NCI-H1092 treated with DMSO at 0.1 percent for 48 hours (cell line): ENCODE results near the gene FOXA1.
A peak's percentile ranks its signal among the peaks of the same experiment; 100 is the strongest.

Experiments
- DNase-seq: peaks from one replicate; lab custom pipeline; 2025; lab: John Stamatoyannopoulos, UW

FOXA1 gene

GRCh38 chr14:37602605-37603453 lies 7.8 kb upstream of the FOXA1 start:
- no peak for DNase-seq

DNA sequence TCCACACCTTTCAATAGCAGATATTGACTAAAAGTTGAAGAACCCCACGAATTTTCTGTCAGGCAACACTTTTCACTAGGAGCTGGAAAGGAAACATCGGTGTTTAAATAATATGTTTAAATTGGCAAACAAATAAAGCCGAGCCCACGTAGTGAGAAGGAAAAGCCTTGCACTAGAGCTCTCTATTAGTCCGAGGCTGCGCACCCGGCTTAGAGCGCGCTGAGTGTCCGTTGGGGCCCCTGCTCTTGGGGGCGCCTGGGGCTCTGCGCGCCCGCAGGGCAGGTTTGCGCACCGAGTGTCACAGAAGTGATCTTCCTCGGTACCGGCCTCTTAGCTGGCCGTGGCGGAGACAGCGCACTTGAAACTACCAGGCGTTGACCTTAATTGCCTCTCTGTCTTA lies 6.8 kb upstream of the FOXA1 start:
- DNase-seq = no peak

DNA sequence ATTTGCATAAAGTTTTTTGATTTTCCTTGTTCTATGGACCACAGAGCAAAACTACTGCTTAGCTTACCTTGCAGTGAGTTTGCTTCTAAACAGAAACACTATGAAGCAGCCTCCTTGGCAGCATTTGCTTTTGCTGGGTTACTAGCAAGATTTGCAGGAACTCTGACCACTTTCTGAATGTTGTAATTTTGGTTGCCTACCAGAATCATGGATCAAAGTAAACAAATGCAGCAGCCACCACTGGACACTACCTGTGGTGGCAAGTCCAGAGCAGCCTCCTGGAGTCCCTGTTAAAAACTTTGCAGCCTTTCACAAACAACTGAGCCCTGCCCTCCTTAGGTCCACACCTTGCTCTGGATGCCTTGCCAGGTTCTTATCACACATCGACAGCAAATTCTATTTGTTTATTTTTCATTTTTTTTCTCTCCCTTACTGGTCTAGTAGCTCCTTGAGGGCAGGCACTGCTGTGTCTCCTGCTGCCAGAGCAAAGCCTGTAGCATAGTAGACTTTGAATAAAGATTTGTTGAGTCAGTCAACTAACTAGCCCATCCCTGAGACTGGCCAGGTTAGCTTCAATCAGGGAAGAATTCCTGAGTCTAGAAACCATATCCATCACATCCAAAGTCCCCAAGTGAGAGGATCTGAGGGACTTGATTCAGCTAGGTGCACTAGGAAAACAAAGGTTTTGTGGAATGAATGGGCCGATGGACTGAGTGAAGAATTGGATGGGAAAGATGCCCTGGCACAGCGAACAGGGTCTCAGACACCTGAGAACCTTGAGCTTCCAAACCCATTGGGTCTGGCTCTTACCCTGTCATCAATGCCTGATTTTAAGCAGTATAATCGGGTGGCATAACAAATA lies 6.1 kb upstream of the FOXA1 start:
- no peak for DNase-seq

DNA sequence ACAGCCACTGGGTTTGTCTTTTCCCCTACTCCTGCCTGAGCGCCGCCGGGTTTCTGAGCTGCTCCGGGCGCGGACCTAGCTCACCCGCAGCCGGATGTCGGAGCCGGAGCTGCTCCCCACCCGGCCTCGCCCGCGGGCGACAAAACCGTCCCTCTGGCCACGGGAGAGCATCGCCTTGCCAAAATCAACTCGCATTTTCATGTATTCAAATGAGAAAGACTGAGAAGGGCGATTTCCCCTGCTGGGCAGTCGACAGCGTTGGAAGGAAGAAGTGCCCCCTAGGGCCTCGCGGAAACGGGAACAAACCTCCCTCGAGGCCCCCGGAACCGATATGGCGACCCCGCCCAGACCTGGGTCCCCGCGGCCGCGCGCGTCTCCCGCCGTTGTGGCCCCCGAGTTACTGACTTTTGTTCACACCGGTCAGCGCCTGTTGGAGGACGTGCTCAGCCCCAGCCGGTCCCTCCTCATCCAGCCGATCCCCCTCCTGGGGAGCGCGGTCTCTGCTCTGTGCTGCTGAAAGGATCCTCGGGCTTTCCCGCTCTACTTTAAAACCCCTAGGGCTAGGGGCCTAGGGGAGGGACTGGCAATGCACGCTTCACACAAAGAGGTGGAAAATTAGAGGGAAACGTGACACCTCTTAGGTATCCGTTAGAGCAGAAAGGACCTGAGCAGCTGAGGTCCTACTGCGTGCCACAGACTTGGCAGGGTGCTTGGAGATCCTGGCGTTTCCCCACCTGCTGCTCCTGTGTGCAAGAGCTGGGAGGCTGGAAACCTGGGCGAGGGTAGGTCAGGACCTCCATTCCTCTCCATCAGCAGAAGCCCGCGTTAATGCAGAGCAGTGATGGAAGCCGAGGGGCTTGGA lies 4.7 kb upstream of the FOXA1 start:
- peak; percentile 71 for DNase-seq

- peak; percentile 65 for DNase-seq
These were observed 3.9 kb upstream of the FOXA1 start for GRCh38 chr14:37598747-37599506.

- DNase-seq = peak; percentile 70
These were observed 3.1 kb upstream of the FOXA1 start for GRCh38 chr14:37597914-37598746.

DNA sequence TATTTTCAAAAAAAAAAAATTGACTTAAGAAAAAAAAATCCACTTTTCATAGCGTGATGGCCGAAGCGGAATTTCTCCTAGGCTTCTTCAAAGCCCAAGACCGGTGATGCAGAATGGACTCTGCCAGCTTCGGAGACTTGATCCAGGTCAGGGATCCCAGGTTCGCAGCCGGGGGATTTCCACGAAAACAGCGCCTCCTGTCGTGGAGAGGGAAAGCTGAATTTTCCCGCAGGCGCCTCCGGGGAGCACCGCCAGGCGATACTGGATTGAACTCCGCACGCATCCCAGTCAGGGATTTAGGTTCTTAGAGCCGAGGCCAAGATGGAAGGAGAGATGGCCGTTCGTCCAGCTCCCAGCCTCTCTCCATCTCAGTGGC lies 2.5 kb upstream of the FOXA1 start:
- DNase-seq = no peak

DNA sequence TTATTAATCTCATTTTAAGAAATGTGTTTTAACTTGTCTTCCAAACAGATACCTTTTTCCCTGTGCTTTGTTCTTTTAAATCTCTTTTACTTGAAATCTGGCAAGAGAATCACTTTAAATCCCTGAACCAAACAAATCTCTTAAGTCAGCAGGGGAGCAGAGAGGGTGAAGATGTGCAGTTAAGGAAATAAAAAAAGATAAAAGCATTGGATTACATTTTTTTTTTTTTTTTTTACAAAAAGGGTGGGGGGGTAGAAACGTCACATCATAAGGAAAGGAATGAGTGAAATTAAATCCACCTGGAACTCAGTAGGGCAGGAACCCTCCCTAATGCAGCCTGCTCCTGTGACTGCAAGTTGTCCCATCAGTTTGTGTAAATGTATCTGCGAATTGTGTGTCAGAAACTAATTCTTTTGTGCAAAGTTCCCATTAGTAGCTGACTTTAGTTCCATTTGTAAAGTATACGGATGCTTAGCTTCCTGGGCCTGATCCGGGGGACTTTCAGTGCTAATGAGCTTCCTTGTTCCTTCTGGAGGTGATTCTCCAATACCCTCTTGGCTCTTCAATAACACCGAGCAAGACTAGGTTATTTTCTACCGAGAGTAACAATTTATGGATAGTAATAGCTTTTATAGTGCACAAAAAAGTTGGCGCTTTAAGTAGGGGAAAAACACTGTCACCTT lies 1.9 kb upstream of the FOXA1 start:
- peak; percentile 64 for DNase-seq

DNA sequence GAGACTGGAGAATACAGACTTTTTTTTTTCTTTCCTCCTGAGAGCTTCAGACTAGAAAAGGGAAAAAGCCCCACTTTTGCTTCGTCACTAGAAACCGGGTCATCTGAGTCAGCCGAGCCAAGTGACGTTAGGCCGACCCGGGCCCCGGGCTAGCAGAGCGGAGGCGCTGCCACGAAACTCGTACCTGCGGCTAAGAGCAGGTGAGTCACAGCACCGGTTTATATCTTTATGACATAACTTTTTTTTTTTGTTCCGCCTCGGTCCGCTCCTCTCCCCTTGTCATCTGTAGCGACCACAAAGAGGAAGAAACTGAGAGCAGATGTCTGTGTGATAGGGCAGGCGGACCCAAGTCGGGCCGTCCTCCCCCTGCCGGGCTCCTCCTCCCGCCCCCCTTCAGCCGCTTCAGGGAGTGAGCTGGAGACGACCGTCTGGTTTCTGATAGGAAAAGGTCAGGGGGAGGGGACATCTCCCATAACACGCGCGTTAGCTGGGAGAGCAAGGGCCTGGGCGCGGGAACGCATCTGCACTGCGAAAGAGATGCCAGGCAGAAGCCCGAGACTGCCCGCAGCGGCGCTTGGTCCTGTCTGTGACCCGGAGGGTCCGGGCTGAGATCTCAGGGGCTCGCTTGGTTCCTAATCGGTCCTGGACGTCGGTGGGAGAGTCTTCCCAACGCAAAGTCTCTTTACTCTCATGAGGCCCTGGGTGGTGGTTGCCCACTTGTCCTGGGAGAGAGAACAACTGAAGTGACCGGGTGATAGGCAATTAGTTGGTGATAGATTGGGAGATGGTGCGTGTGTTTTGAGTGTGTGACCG lies 966 bp upstream of the FOXA1 start:
- peak; percentile 96 for DNase-seq

DNA sequence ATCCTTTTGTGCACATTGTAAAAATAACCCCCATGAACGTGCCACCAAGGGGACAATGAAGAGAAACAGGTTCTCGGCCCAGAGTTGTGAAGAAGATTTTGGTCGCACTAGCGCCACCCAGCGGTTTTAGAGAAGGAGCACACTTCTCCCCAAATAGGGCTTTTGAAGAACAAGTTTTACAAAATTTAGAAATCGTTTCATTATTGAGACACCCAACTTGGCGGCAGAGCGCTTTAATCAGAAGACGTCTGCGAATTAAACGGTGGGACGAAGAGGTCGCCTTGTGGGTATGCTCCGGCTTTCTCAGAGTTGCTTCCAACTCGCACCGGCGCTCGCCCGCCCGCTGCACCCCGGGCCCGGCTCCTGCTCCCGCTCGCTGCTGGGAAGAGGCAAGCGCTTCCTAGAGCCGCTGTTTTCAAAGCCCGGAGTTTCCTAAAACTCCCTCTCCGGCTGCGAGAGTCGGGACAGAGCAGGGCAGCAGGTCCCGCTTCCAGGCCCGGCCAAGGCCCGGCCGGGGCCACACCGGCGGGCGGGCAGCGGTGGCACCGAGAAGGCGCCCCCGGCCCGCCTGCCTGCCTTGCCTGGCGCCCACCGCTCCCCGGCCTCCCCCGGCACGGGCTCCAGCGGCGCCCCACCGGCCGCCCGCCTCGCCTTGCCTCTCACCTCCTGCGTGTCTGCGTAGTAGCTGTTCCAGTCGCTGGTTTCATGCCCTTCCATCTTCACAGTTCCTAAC lies 645 bp downstream of the FOXA1 start:
- DNase-seq = peak; percentile 96

- DNase-seq = peak; percentile 82
These were observed 1.4 kb downstream of the FOXA1 start for GRCh38 chr14:37593511-37594237.

- DNase-seq = peak; percentile 79
These were observed 2.3 kb downstream of the FOXA1 start for GRCh38 chr14:37592482-37593408.

DNA sequence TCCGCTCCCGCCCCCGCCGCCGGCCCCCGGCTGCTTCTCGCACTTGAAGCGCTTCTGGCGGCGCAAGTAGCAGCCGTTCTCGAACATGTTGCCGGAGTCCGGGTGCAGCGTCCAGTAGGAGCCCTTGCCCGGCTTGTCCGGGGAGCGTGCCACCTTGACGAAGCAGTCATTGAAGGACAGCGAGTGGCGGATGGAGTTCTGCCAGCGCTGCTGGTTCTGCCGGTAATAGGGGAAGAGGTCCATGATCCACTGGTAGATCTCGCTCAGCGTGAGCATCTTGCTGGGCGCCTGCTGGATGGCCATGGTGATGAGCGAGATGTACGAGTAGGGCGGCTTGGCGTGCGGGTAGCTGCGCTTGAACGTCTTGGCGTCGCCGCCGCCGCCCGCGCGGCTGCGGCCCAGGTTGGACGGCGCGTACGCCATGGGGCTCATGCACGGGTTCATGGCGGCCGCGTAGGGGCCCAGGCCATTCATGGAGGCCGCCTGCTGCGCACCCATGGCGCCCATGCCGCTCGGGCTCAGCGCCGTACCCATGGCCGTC lies 3.0 kb downstream of the FOXA1 start:
- DNase-seq = peak; percentile 88

GRCh38 chr14:37591311-37591940 lies 3.6 kb downstream of the FOXA1 start:
- DNase-seq = peak; percentile 92

- peak; percentile 86 for DNase-seq
These were observed 4.5 kb downstream of the FOXA1 start for GRCh38 chr14:37590428-37591139.
